GM12874 (cell line): ENCODE measurements around the gene DHPS.

ENCODE experiments used
- CTCF ChIP-seq: IDR thresholded peaks from 2 replicates; pipeline ENCODE4 v1.5.1; 2011; ENCODE audit warnings: low read depth, mild to moderate bottlenecking, control low read depth, low read length, moderate library complexity; ENCODE audit not compliant: insufficient read depth

DHPS gene

GRCh38 chr19:12681074-12681987 is at the start of gene DHPS:
Gene DHPS, minus strand, starts transcription at chr19:12681880. Its CDS starts 114 bp downstream, at chr19:12681766.
- no peak for TF ChIP-seq CTCF

- TF ChIP-seq CTCF = no peak
Observed at GRCh38 chr19:12731337-12731736, 49.7 kb upstream of the DHPS start.

GRCh38 chr19:12730064-12730463 is 48.4 kb upstream of the DHPS start:
- TF ChIP-seq CTCF = no peak

GRCh38 chr19:12727745-12728433 is 46.2 kb upstream of the DHPS start:
- TF ChIP-seq CTCF = no peak

- no peak for TF ChIP-seq CTCF
Observed at GRCh38 chr19:12726988-12727316, 45.3 kb upstream of the DHPS start.

- no peak for TF ChIP-seq CTCF
Observed at GRCh38 chr19:12723641-12724426, 42.2 kb upstream of the DHPS start, which contains the start of gene TNPO2. Gene TNPO2, minus strand, starts transcription at chr19:12723932. Its CDS starts 2,955 bp downstream, at chr19:12720977.

- TF ChIP-seq CTCF = no peak
Observed at GRCh38 chr19:12723381-12723640, 41.6 kb upstream of the DHPS start.
